Endothelial cell of umbilical vein (primary cell): ENCODE measurements around the gene SLC34A1. TPM values are rescaled to one million over a fixed set of nuclear protein-coding genes. Genes with fewer than 3 reads are reported as not detected.

ENCODE experiments used
- BruUV-seq: library from RNA; stranded (reverse); fragments of 400-500 nt; replicated peaks from 2 replicates; lab custom pipeline; 2021; lab: Mats Ljungman, UMichigan
- CTCF ChIA-PET: fragments of 300-600, 350-600 bp; sonication (Branson Sonifier 250); formaldehyde crosslinking; loops from one replicate; lab custom pipeline; 2021; ENCODE audit warnings: antibody characterized with exemption, inconsistent platforms; lab: Charles Lee
- POLR2A ChIA-PET: fragments of 300-600, 350-600 bp; sonication (Branson Sonifier 250); formaldehyde crosslinking; loops from one replicate; lab custom pipeline; 2021; ENCODE audit warnings: antibody characterized with exemption, inconsistent platforms; lab: Charles Lee
- DNase-seq: peaks from one replicate; pipeline ENCODE4 v3.0.0-alpha.2; 2011; ENCODE audit warnings: low read depth, low spot score
- FAIRE-seq: peaks from 2 replicates; lab custom pipeline; 2011; peaks lifted over from hg19 to GRCh38; lab: Jason Lieb, UNC
- H2AFZ ChIP-seq: 2 replicates; pipeline ENCODE4 v1.6.0; 2012; ENCODE audit warnings: low read depth, low read length, control low read depth, inconsistent platforms
- H3K27ac ChIP-seq: 2 replicates; pipeline ENCODE4 v1.5.1; 2011; ENCODE audit warnings: low read depth, mild to moderate bottlenecking, control low read depth, low read length, moderate library complexity; ENCODE audit not compliant: insufficient read depth
- H3K27me3 ChIP-seq, 2 experiments: 2 replicates each; pipeline versions ENCODE4 v1.6.0 to v1.6.1; 2011; ENCODE audit warnings: low read length in 2 of 2, mixed read lengths in 1 of 2; ENCODE audit not compliant: control insufficient read depth in 2 of 2, insufficient read depth in 2 of 2
- H3K36me3 ChIP-seq, 2 experiments: 2 replicates in 1 of 2; 3 replicates in 1 of 2; pipeline ENCODE4 v1.5.1; 2011; ENCODE audit warnings: low read length in 2 of 2, mild to moderate bottlenecking in 1 of 2, moderate library complexity in 1 of 2; ENCODE audit not compliant: control insufficient read depth in 2 of 2, insufficient read depth in 2 of 2; ENCODE audit errors: extremely low read depth in 1 of 2
- H3K4me1 ChIP-seq: 3 replicates; pipeline ENCODE4 v1.5.1; 2011; ENCODE audit warnings: mild to moderate bottlenecking, low read length; ENCODE audit not compliant: control insufficient read depth, insufficient read depth; ENCODE audit errors: extremely low read depth
- H3K4me2 ChIP-seq: 2 replicates; pipeline ENCODE4 v1.6.1; 2011; ENCODE audit warnings: low read length, control low read depth, mixed read lengths; ENCODE audit not compliant: insufficient read depth
- H3K4me3 ChIP-seq, 3 experiments: fragments of 200-600 bp in 1 of 3; sonication (generic), shearing (Covaris generic) in 1 of 3; replicated peaks in 1 of 3; 2 replicates each; pipeline ENCODE4 v1.5.1; 2011 to 2016; ENCODE audit warnings: control low read depth in 3 of 3, low read length in 3 of 3, mild to moderate bottlenecking in 2 of 3, inconsistent platforms in 1 of 3, low read depth in 1 of 3, moderate library complexity in 1 of 3; ENCODE audit not compliant: insufficient read depth in 1 of 3
- H3K79me2 ChIP-seq: 2 replicates; pipeline ENCODE4 v1.6.0; 2012; ENCODE audit warnings: low read length, inconsistent platforms; ENCODE audit not compliant: control insufficient read depth, insufficient read depth
- H3K9ac ChIP-seq: replicated peaks from 2 replicates; pipeline ENCODE3; 2011; ENCODE audit warnings: low read length, control low read depth; ENCODE audit not compliant: insufficient read depth; ENCODE audit errors: extremely low read depth
- H3K9me1 ChIP-seq: replicated peaks from 3 replicates; pipeline ENCODE4 v1.6.0; 2011; ENCODE audit warnings: mild to moderate bottlenecking, low read length; ENCODE audit not compliant: control insufficient read depth, insufficient read depth; ENCODE audit errors: extremely low read depth
- H3K9me3 ChIP-seq: replicated peaks from 2 replicates; pipeline ENCODE4 v1.5.1; 2012; ENCODE audit warnings: low read length, inconsistent platforms; ENCODE audit not compliant: control insufficient read depth, insufficient read depth
- H4K20me1 ChIP-seq: replicated peaks from 2 replicates; pipeline ENCODE3; 2011; ENCODE audit warnings: mild to moderate bottlenecking, low read length; ENCODE audit not compliant: control insufficient read depth, insufficient read depth; ENCODE audit errors: extremely low read depth
- CTCF ChIP-seq, 2 donors: IDR thresholded peaks; 1 replicate in 1 of 2; 2 replicates in 1 of 2; pipeline ENCODE4 v1.5.1; 2011; ENCODE audit warnings: low read length in 2 of 2, mild to moderate bottlenecking in 2 of 2, moderate library complexity in 2 of 2, control low read depth in 1 of 2, inconsistent platforms in 1 of 2, low read depth in 1 of 2; ENCODE audit not compliant: insufficient read depth in 1 of 2; ENCODE audit errors: extremely low read depth in 1 of 2
- EZH2 ChIP-seq: IDR thresholded peaks from 2 replicates; pipeline ENCODE4 v1.6.1; 2012; ENCODE audit warnings: borderline replicate concordance, low read depth, mild to moderate bottlenecking, moderate library complexity, low read length, inconsistent platforms; ENCODE audit not compliant: severe bottlenecking
- FOS ChIP-seq: IDR thresholded peaks from 2 replicates; pipeline ENCODE4 v1.6.1; 2011; ENCODE audit warnings: mild to moderate bottlenecking, low read length, moderate library complexity, borderline replicate concordance; ENCODE audit not compliant: insufficient read depth
- GATA2 ChIP-seq: IDR thresholded peaks from 2 replicates; pipeline ENCODE4 v1.7.0; 2011; ENCODE audit warnings: low read depth, mild to moderate bottlenecking, moderate library complexity, mixed read lengths, low read length; ENCODE audit not compliant: insufficient read length, insufficient read depth
- JUN ChIP-seq: IDR thresholded peaks from 2 replicates; pipeline ENCODE4 v1.6.1; 2011; ENCODE audit warnings: borderline replicate concordance, low read depth; ENCODE audit not compliant: insufficient read length, insufficient read depth
- MYC ChIP-seq: IDR thresholded peaks from one replicate; pipeline ENCODE4 v1.6.1; 2011; ENCODE audit warnings: mild to moderate bottlenecking, low read depth, low read length
- POLR2A ChIP-seq: IDR thresholded peaks from 2 replicates; pipeline ENCODE4 v1.6.1; 2012; ENCODE audit warnings: low read depth, mild to moderate bottlenecking, control low read depth, low read length
- POLR2AphosphoS5 ChIP-seq: IDR thresholded peaks from 2 replicates; pipeline ENCODE4 v1.6.1; 2012; ENCODE audit warnings: low read depth, mild to moderate bottlenecking, control low read depth, low read length, moderate library complexity; ENCODE audit not compliant: insufficient read depth
- dilution Hi-C: fragments of 300-500 bp; cut with MboI; formaldehyde crosslinking; loops from one replicate; pipeline ENCODE4 v1.15.0; 2019; ENCODE audit warnings: low sequenced_read_pairs; ENCODE audit not compliant: extremely low pct_ligation_motif_present
- intact Hi-C: fragments of 100-400 bp; cut with micrococcal nuclease; formaldehyde crosslinking; loops from one replicate; pipeline ENCODE4 v1.10.0; 2022
- polyA plus RNA-seq, 4 experiments: library from polyadenylated mRNA; depleted of rRNA in 3 of 4; stranded (reverse) in 3 of 4; unstranded in 1 of 4; fragments of >200 nt; gene quantifications; 2 replicates each; pipeline versions ENCODE4 v1.2.1 to v1.2.3, GENCODE V29; 2011 to 2012; ENCODE audit warnings: missing spikeins in 1 of 4
- total RNA-seq: library from RNA; stranded (reverse); gene quantifications from 2 replicates; pipeline ENCODE4 v1.2.3, GENCODE V29; 2021
- TF ChIP-seq, protein P1 (sequence below): IDR thresholded peaks from 2 replicates; pipeline ENCODE4 v1.6.1; 2011; ENCODE audit not compliant: insufficient read depth, insufficient read length

SLC34A1 gene
- total and polyA plus RNA-seq, 2 donors (not counting 3 experiments of a cell fraction or from before 2014, with no cell fraction given) = not detected

GRCh38 chr5:177378884-177379883 is 5.0 kb upstream of the SLC34A1 start:
- POLR2A ChIA-PET = interaction anchor here (1.5 kb wide), 1 partner anchor 26 kb away, joined by 4 read pairs; no protein-coding TSS in a partner anchor
- CTCF ChIA-PET = interaction anchor here (0.5 to 3.6 kb wide), 14 partner anchors 8 to 76 kb away, joined by 3 to 38 read pairs (median 4); no protein-coding TSS in a partner anchor
- no peak for DNase-seq
- no peaks in the 10 kb centered on the region for H3K79me2 ChIP-seq
- no peak for TF ChIP-seq POLR2A
- TF ChIP-seq FOS = peak; percentile 18
- no peaks in the 10 kb centered on the region for H3K9me3 ChIP-seq
- no peak for FAIRE-seq
- dilution Hi-C loops (no loop called here), intact Hi-C loops (no loop called here)
- H3K4me2 ChIP-seq = no peak overlapping the region
- peaks cover 0 to 4% of the 10 kb centered on the region in 2 experiments for H3K27me3 ChIP-seq
- no peak overlapping the region for H3K27ac ChIP-seq
- no peaks in the 10 kb centered on the region for H3K36me3 ChIP-seq
- H3K4me1 ChIP-seq = no peaks in the 10 kb centered on the region
- no TSS peak for BruUV-seq
- no peak overlapping the region for H3K4me3 ChIP-seq
- no peaks in the 10 kb centered on the region for H3K9me1 ChIP-seq
- no peak overlapping the region for H2AFZ ChIP-seq
- no peaks in the 10 kb centered on the region for H4K20me1 ChIP-seq
- no peak overlapping the region for H3K9ac ChIP-seq

GRCh38 chr5:177380805-177381126 is 3.5 kb upstream of the SLC34A1 start:
- H4K20me1 ChIP-seq = no peaks in the 10 kb centered on the region
- H3K36me3 ChIP-seq = no peaks in the 10 kb centered on the region
- ChIA-PET CTCF (no interaction called here), POLR2A (no interaction called here)
- no TSS peak for BruUV-seq
- no peak overlapping the region for H3K4me3 ChIP-seq
- H3K9me3 ChIP-seq = no peaks in the 10 kb centered on the region
- TF ChIP-seq POLR2AphosphoS5 (no peak), GATA2 (no peak), MYC (no peak), FOS (no peak), EZH2 (no peak), JUN (no peak), CTCF (IDR thresholded peaks at IDR 0.05; ENCODE audit: extremely low read depth in 1 of 2, insufficient read depth in 1 of 2, low read depth in 1 of 2, low read length in 2 of 2) (no peak), POLR2A (no peak)
- TF ChIP-seq, protein P1, sequence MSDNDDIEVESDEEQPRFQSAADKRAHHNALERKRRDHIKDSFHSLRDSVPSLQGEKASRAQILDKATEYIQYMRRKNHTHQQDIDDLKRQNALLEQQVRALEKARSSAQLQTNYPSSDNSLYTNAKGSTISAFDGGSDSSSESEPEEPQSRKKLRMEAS = no peak
- intact Hi-C loops = loop anchor here (1.0 kb wide), 1 partner anchor 10 kb away; no protein-coding TSS in a partner anchor
- H3K27ac ChIP-seq = no peak overlapping the region
- no peaks in the 10 kb centered on the region for H3K4me1 ChIP-seq
- peaks cover 0 to 4% of the 10 kb centered on the region in 2 experiments for H3K27me3 ChIP-seq
- H3K9ac ChIP-seq = no peak overlapping the region
- H3K9me1 ChIP-seq = no peaks in the 10 kb centered on the region
- no peak for DNase-seq
- H3K4me2 ChIP-seq = no peak overlapping the region
- FAIRE-seq = no peak
- H3K79me2 ChIP-seq = no peaks in the 10 kb centered on the region
- dilution Hi-C loops = no loop called here
- no peak overlapping the region for H2AFZ ChIP-seq
